Fibroblast of lung (primary cell): ENCODE data around the gene NET1. TPM values are rescaled to one million over a fixed set of nuclear protein-coding genes. Genes with fewer than 3 reads are reported as not detected.

Source experiments
- DNase-seq, 2 donors: peaks; one replicate each; pipeline versions ENCODE4 v3.0.0 to v3.0.0-alpha.2; 2010; ENCODE audit warnings: low read depth in 2 of 2
- H2AFZ ChIP-seq: 2 replicates; pipeline ENCODE4 v1.5.1; 2012; ENCODE audit warnings: low read length, control low read depth, inconsistent platforms
- H3K27ac ChIP-seq: 2 replicates; pipeline ENCODE4 v1.5.1; 2011; ENCODE audit warnings: low read length, control low read depth; ENCODE audit not compliant: insufficient read depth
- H3K27me3 ChIP-seq: 2 replicates; pipeline ENCODE4 v1.5.1; 2011; ENCODE audit warnings: mild to moderate bottlenecking, low read length; ENCODE audit not compliant: control insufficient read depth, insufficient read depth
- H3K36me3 ChIP-seq: 2 replicates; pipeline ENCODE4 v1.5.1; 2011; ENCODE audit warnings: low read length; ENCODE audit not compliant: control insufficient read depth, insufficient read depth
- H3K4me1 ChIP-seq: 2 replicates; pipeline ENCODE4 v1.5.1; 2011; ENCODE audit warnings: low read length; ENCODE audit not compliant: control insufficient read depth, insufficient read depth; ENCODE audit errors: extremely low read depth
- H3K4me2 ChIP-seq: 2 replicates; pipeline ENCODE4 v1.5.1; 2011; ENCODE audit warnings: low read length, control low read depth; ENCODE audit not compliant: insufficient read depth; ENCODE audit errors: extremely low read depth
- H3K4me3 ChIP-seq, 4 experiments: fragments of 200-600 bp in 1 of 4; sonication (generic) in 1 of 4; replicated peaks in 1 of 4; 2 replicates each; pipeline ENCODE4 v1.5.1; 2011 to 2016; ENCODE audit warnings: low read length in 4 of 4, low read depth in 3 of 4, mild to moderate bottlenecking in 3 of 4, control low read depth in 2 of 4, inconsistent platforms in 1 of 4, mixed read lengths in 1 of 4; ENCODE audit not compliant: insufficient read depth in 1 of 4; ENCODE audit errors: control extremely low read depth in 1 of 4
- H3K79me2 ChIP-seq: 2 replicates; pipeline ENCODE4 v1.5.1; 2012; ENCODE audit warnings: mild to moderate bottlenecking, low read length, inconsistent platforms; ENCODE audit not compliant: control insufficient read depth, insufficient read depth
- H3K9ac ChIP-seq: 2 replicates; pipeline ENCODE4 v1.5.1; 2011; ENCODE audit warnings: mild to moderate bottlenecking, low read length, control low read depth; ENCODE audit not compliant: insufficient read depth
- H3K9me3 ChIP-seq: 2 replicates; pipeline ENCODE4 v1.5.1; 2012; ENCODE audit warnings: low read depth, low read length; ENCODE audit not compliant: control insufficient read depth, insufficient read depth
- H4K20me1 ChIP-seq: 2 replicates; pipeline ENCODE4 v1.5.1; 2011; ENCODE audit warnings: low read length; ENCODE audit not compliant: control insufficient read depth, insufficient read depth; ENCODE audit errors: extremely low read depth
- EZH2 ChIP-seq: IDR thresholded peaks from 2 replicates; pipeline ENCODE4 v1.5.1; 2012; ENCODE audit warnings: low read length, control low read depth, mild to moderate bottlenecking; ENCODE audit errors: missing control alignments
- polyA plus RNA-seq, 2 donors: library from polyadenylated mRNA; depleted of rRNA in 1 of 2; stranded (reverse) in 1 of 2; unstranded in 1 of 2; fragments of >200 nt; gene quantifications; 2 replicates each; pipeline ENCODE4 v1.2.1, GENCODE V29; 2011 to 2012; ENCODE audit warnings: missing spikeins in 1 of 2
- total RNA-seq: library from RNA; depleted of rRNA; stranded (reverse); fragments of >200 nt; gene quantifications from 2 replicates; pipeline ENCODE4 v1.2.1, GENCODE V29; 2014
- TF ChIP-seq, protein P1 (sequence below), 2 donors: IDR thresholded peaks in 1 of 2; conservative IDR thresholded peaks in 1 of 2; 1 replicate in 1 of 2; 2 replicates in 1 of 2; pipeline ENCODE4 v1.5.1; 2011 to 2012; ENCODE audit warnings: low read length in 2 of 2, control low read depth in 1 of 2, inconsistent platforms in 1 of 2, low read depth in 1 of 2, mild to moderate bottlenecking in 1 of 2

The NET1 gene
- total and polyA plus RNA-seq, 2 donors (not counting 1 experiment from before 2014, with no cell fraction given): 7.2 to 45.4 TPM

DNA sequence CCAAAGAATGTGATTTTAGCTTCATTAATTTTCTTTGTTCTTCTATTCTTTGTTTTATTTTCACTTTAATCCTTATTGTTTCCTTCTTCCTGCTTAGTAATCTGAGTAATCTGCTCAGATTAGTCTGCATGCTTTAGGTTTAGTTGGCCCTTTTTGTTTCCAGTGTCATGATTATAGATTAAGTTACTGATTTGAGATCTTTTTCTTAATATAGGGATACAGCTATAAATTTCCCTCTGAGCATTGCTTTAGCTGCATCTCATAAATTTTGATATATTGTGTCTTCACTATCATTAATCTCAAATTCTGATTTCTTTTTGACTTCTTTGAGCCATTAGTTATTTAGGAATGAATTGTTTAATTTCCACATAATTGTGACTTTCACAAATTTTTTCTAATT is 6.2 kb downstream of the NET1 start:
- Histone ChIP-seq H3K9me3 (no peaks in the 10 kb centered on the region), H3K9ac (no peak overlapping the region), H3K36me3 (no peaks in the 10 kb centered on the region), H3K27me3 (no peaks in the 10 kb centered on the region), H3K4me3 (no peak overlapping the region), H3K27ac (no peak overlapping the region), H3K4me2 (no peak overlapping the region), H3K79me2 (peaks cover 82% of the 10 kb centered on the region), H2AFZ (no peak overlapping the region), H4K20me1 (no peaks in the 10 kb centered on the region), H3K4me1 (no peaks in the 10 kb centered on the region)
- DNase-seq: no peak
- TF ChIP-seq EZH2: no peak
- TF ChIP-seq, protein P1, sequence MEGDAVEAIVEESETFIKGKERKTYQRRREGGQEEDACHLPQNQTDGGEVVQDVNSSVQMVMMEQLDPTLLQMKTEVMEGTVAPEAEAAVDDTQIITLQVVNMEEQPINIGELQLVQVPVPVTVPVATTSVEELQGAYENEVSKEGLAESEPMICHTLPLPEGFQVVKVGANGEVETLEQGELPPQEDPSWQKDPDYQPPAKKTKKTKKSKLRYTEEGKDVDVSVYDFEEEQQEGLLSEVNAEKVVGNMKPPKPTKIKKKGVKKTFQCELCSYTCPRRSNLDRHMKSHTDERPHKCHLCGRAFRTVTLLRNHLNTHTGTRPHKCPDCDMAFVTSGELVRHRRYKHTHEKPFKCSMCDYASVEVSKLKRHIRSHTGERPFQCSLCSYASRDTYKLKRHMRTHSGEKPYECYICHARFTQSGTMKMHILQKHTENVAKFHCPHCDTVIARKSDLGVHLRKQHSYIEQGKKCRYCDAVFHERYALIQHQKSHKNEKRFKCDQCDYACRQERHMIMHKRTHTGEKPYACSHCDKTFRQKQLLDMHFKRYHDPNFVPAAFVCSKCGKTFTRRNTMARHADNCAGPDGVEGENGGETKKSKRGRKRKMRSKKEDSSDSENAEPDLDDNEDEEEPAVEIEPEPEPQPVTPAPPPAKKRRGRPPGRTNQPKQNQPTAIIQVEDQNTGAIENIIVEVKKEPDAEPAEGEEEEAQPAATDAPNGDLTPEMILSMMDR (conservative IDR thresholded peaks at IDR 0.05 in 1 of 2, IDR thresholded peaks at IDR 0.05 in 1 of 2; ENCODE audit: low read depth in 1 of 2, low read length in 2 of 2): no peak

DNA sequence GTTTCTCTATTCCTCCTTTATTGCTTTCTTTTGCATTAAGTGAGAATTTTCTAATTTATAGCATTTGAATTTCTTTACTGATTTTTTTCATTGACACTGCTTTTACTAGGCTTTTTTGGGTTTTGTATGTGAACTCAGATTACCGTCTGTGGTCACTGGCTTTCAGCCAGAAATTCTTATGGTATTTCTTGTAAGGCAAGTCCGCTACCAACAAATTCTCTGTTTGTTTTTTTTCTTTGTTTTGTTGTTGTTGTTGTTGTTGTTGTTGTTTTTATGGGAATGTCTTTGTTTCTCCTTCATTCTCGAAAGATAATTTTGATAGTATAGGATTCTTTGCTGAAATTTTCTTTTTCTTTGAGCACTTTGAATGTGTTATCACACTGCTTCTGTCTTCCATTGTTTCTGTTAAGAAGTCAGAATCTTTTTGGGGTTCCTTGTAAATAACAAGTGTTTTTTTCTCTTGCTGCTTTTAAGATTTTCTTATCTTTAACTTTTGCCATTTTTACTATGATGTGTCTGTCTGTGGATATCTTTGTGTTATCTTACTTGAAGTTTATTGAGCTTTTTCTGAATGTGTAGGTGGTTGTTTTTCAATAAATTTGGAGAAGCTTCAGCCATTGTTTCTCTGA is 7.2 kb downstream of the NET1 start:
- H3K79me2 ChIP-seq: peaks cover 74% of the 10 kb centered on the region
- H3K4me3 ChIP-seq: no peak overlapping the region
- H3K4me1 ChIP-seq: no peaks in the 10 kb centered on the region
- no peaks in the 10 kb centered on the region for H3K27me3 ChIP-seq
- H3K9me3 ChIP-seq: no peaks in the 10 kb centered on the region
- no peak overlapping the region for H3K27ac ChIP-seq
- no peak overlapping the region for H3K9ac ChIP-seq
- no peak overlapping the region for H2AFZ ChIP-seq
- H4K20me1 ChIP-seq: no peaks in the 10 kb centered on the region
- no peak overlapping the region for H3K4me2 ChIP-seq
- no peak for TF ChIP-seq EZH2
- TF ChIP-seq, protein P1 (conservative IDR thresholded peaks at IDR 0.05 in 1 of 2, IDR thresholded peaks at IDR 0.05 in 1 of 2; ENCODE audit: low read depth in 1 of 2, low read length in 2 of 2): no peak
- H3K36me3 ChIP-seq: no peaks in the 10 kb centered on the region
- peak in 1 of 2 donors; percentile 71 for DNase-seq

DNA sequence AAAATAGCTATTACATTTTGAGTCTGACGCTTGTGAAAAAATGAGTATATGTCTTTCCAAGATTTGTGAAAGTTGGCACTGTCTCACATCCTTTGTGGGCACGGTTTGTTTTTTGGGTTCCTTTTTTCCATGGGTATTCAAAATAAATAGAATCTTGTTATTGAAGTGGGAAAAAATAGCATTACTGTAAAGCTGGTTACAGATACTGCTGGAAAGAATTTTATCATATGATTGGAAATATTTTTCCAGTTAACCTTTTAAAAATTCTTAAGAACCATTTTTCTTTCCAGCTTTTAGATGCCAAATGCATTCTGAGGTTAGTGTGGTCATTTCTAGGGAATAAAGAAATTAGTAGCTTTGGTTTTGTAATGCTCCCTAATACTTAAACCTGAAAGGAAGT is 11.4 kb downstream of the NET1 start:
- H3K9ac ChIP-seq: no peak overlapping the region
- H2AFZ ChIP-seq: no peak overlapping the region
- peaks cover 42% of the 10 kb centered on the region for H3K79me2 ChIP-seq
- no peaks in the 10 kb centered on the region for H3K27me3 ChIP-seq
- no peak overlapping the region for H3K4me3 ChIP-seq
- H3K36me3 ChIP-seq: no peaks in the 10 kb centered on the region
- TF ChIP-seq EZH2: no peak
- TF ChIP-seq, protein P1 (conservative IDR thresholded peaks at IDR 0.05 in 1 of 2, IDR thresholded peaks at IDR 0.05 in 1 of 2; ENCODE audit: low read depth in 1 of 2, low read length in 2 of 2): no peak
- no peak overlapping the region for H3K4me2 ChIP-seq
- no peak overlapping the region for H3K27ac ChIP-seq
- DNase-seq: peak in 1 of 2 donors; percentile 72
- no peaks in the 10 kb centered on the region for H4K20me1 ChIP-seq
- no peaks in the 10 kb centered on the region for H3K4me1 ChIP-seq
- no peaks in the 10 kb centered on the region for H3K9me3 ChIP-seq
